ENCODE results near the gene GALK2. TPM values are rescaled to one million over a fixed set of nuclear protein-coding genes. Genes with fewer than 3 reads are reported as not detected.

Gene GALK2
- total RNA-seq, 1 experiment from 2014 or later: 13.7 TPM

GRCh38 chr15:49212897-49213296 lies 42.9 kb downstream of the GALK2 start:
- Histone ChIP-seq H2BK20ac (ENCODE audit: low read depth, low read length, poor library complexity, severe bottlenecking) (no peak overlapping the region), H2AK5ac (ENCODE audit: insufficient read length, low read length) (no peak overlapping the region), H4K8ac (replicated peaks; ENCODE audit: insufficient read length, low read depth, low read length) (no peak overlapping the region), H3K4me1 (ENCODE audit: insufficient read depth, low read length) (no peaks in the 10 kb centered on the region), H2BK12ac (ENCODE audit: insufficient read length, low read depth, low read length) (no peak overlapping the region), H3K4me2 (ENCODE audit: insufficient read depth, insufficient read length, low read length) (no peak overlapping the region), H3K56ac (ENCODE audit: insufficient read length, low read depth, low read length) (no peak overlapping the region), H3K23ac (ENCODE audit: insufficient read length, low read depth, low read length) (no peak overlapping the region), H3K9ac (ENCODE audit: extremely low read depth, insufficient read length, low read length) (no peak overlapping the region), H2BK120ac (ENCODE audit: low read depth, low read length, poor library complexity, severe bottlenecking) (no peak overlapping the region), H3K18ac (ENCODE audit: insufficient read length, low read depth, low read length) (no peak overlapping the region), H2AFZ (ENCODE audit: low read length) (no peak overlapping the region), H3T11ph (ENCODE audit: low read length) (no peak overlapping the region), H3K27me3 (ENCODE audit: insufficient read depth, low read length) (no peaks in the 10 kb centered on the region), H4K5ac (ENCODE audit: insufficient read length, low read depth, low read length) (no peak overlapping the region), H3K14ac (ENCODE audit: insufficient read depth, low read length) (no peak overlapping the region), H3K4ac (ENCODE audit: low read depth, low read length) (no peak overlapping the region), H4K20me1 (ENCODE audit: control insufficient read depth, insufficient read depth, insufficient read length) (no peaks in the 10 kb centered on the region), H3K9me3 (ENCODE audit: control insufficient read depth, low read depth, low read length) (no peaks in the 10 kb centered on the region), H2BK15ac (ENCODE audit: low read depth, low read length) (no peak overlapping the region), H3K79me1 (ENCODE audit: insufficient read depth, low read depth, low read length, poor library complexity, severe bottlenecking) (no peaks in the 10 kb centered on the region), H2BK5ac (ENCODE audit: insufficient read length, low read length) (no peak overlapping the region), H4K91ac (ENCODE audit: insufficient read length, low read depth, low read length) (no peak overlapping the region), H3K27ac (ENCODE audit: insufficient read length, low read depth, low read length) (no peak overlapping the region), H3K79me2 (ENCODE audit: insufficient read depth, low read length) (no peaks in the 10 kb centered on the region), H3K23me2 (ENCODE audit: insufficient read length, low read depth, low read length, poor library complexity, severe bottlenecking) (no peaks in the 10 kb centered on the region)
- Mint-ChIP-seq H3K9me3 (peaks cover 24 to 25% of the 10 kb centered on the region in 2 experiments), H3K27me3 (ENCODE audit: low read depth) (no peaks in the 10 kb centered on the region), H3K36me3 (ENCODE audit: insufficient read depth in 1 of 3, low read depth in 3 of 3) (peaks cover 14 to 35% (median 27%) of the 10 kb centered on the region in 3 experiments), H3K4me3 (no peak overlapping the region), H3K4me1 (peaks cover 0 to 10% of the 10 kb centered on the region in 2 experiments; a peak in 2 of 4 replicates), H3K27ac (no peak overlapping the region)
- WGBS (ENCODE audit: extremely low coverage, insufficient read length, low lambda C conversion rate): no CpG with 5 or more reads among the region's 1 CpG
- no peak for DNase-seq
- no peak for TF ChIP-seq CTCF (conservative IDR thresholded peaks at IDR 0.05)
